ENCODE data around the gene MYOZ3. TPM values are rescaled to one million over a fixed set of nuclear protein-coding genes. Genes with fewer than 3 reads are reported as not detected.

MYOZ3 gene
- 1 to 10 TPM in 3 of 7 donors, under 1 TPM in 3, not detected in 1; 0.26 to 1.2 (median 0.81) TPM for total RNA-seq
- under 1 TPM; 0.04 to 0.32 (median 0.14) TPM for polyA plus RNA-seq
- long read RNA-seq, donor 1 = 0 reads
- long read RNA-seq, donor 2 = 0 reads

GRCh38 chr5:150661086-150661485 is at the start of gene MYOZ3:
MYOZ3 (plus strand) TSS chr5:150661251; CDS start chr5:150662942, 1,691 bp downstream.
- H3K4me1 ChIP-seq = peaks cover 4 to 19% (median 13%) of the 10 kb centered on the region in 6 donors
- H3K27ac ChIP-seq = no peak within 1 kb of the TSS
- H3K9me3 ChIP-seq = no peaks in the 10 kb centered on the region
- intact Hi-C loops (cut with DNase I; ENCODE audit: low total_unique reads) = no loop called here
- WGBS, 5 donors = 73 to 88% (median 81%) methylated on average over 7 of the region's 7 CpGs
- peaks cover 0 to 7% (median 0%) of the 10 kb centered on the region in 7 donors for H3K27me3 ChIP-seq (replicated peaks in 1 of 7)
- no peak for TF ChIP-seq CTCF (IDR thresholded peaks at IDR 0.05 in 8 of 11, conservative IDR thresholded peaks at IDR 0.05 in 3 of 11)
- no peak for TF ChIP-seq POLR2AphosphoS5 (IDR thresholded peaks at IDR 0.05)
- TF ChIP-seq POLR2A (IDR thresholded peaks at IDR 0.05) = no peak
- H3K36me3 ChIP-seq = no peaks in the 10 kb centered on the region
- no peak within 1 kb of the TSS for H3K4me3 ChIP-seq
- DNase-seq = no peak

GRCh38 chr5:150612405-150612804 is 48.6 kb upstream of the MYOZ3 start:
- TF ChIP-seq POLR2A (IDR thresholded peaks at IDR 0.05) = no peak
- no peak for TF ChIP-seq POLR2AphosphoS5 (IDR thresholded peaks at IDR 0.05)
- TF ChIP-seq CTCF (IDR thresholded peaks at IDR 0.05 in 8 of 11, conservative IDR thresholded peaks at IDR 0.05 in 3 of 11) = no peak
- DNase-seq = no peak
- Histone ChIP-seq H3K27me3 (replicated peaks in 1 of 7) (peaks cover 0 to 6% (median 0%) of the 10 kb centered on the region in 7 donors), H3K36me3 (no peaks in the 10 kb centered on the region), H3K4me3 (no peak overlapping the region), H3K9me3 (no peaks in the 10 kb centered on the region), H3K27ac (peak overlapping the region in 3 of 8 donors; percentile 27 to 45 (median 43)), H3K4me1 (peaks cover 19 to 78% (median 46%) of the 10 kb centered on the region in 6 donors)
- 68 to 85% (median 73%) methylated on average over 4 of the region's 4 CpGs for WGBS, 5 donors
- intact Hi-C loops (cut with DNase I; ENCODE audit: low total_unique reads) = no loop called here

GRCh38 chr5:150612905-150613670 is 48.0 kb upstream of the MYOZ3 start:
- Histone ChIP-seq H3K27ac (peak overlapping the region in 2 of 8 donors; percentile 43 to 45), H3K36me3 (no peaks in the 10 kb centered on the region), H3K4me3 (no peak overlapping the region), H3K27me3 (replicated peaks in 1 of 7) (peaks cover 0 to 6% (median 0%) of the 10 kb centered on the region in 7 donors), H3K9me3 (no peaks in the 10 kb centered on the region), H3K4me1 (peaks cover 22 to 84% (median 50%) of the 10 kb centered on the region in 6 donors)
- WGBS, 5 donors = 75 to 88% (median 79%) methylated on average over 4 of the region's 4 CpGs
- DNase-seq = no peak
- TF ChIP-seq CTCF (IDR thresholded peaks at IDR 0.05 in 8 of 11, conservative IDR thresholded peaks at IDR 0.05 in 3 of 11) (no peak), POLR2AphosphoS5 (IDR thresholded peaks at IDR 0.05) (no peak), POLR2A (IDR thresholded peaks at IDR 0.05) (no peak)
- intact Hi-C loops (cut with DNase I; ENCODE audit: low total_unique reads) = no loop called here

- intact Hi-C loops (cut with DNase I; ENCODE audit: low total_unique reads) = no loop called here
- H3K36me3 ChIP-seq = no peaks in the 10 kb centered on the region
- H3K4me1 ChIP-seq = peaks cover 29 to 95% (median 58%) of the 10 kb centered on the region in 6 donors
- H3K27ac ChIP-seq = peak overlapping the region in 5 of 8 donors; percentile 27 to 72 (median 63)
- H3K4me3 ChIP-seq = no peak overlapping the region
- DNase-seq = no peak
- TF ChIP-seq POLR2AphosphoS5 (IDR thresholded peaks at IDR 0.05) = peak in 1 of 3 donors; percentile 18
- no peak for TF ChIP-seq POLR2A (IDR thresholded peaks at IDR 0.05)
- WGBS, 5 donors = 70 to 84% (median 81%) methylated on average over 6 to 9 of the region's 9 CpGs
- H3K9me3 ChIP-seq = no peaks in the 10 kb centered on the region
- H3K27me3 ChIP-seq (replicated peaks in 1 of 7) = peaks cover 0 to 6% (median 0%) of the 10 kb centered on the region in 7 donors
Measured at GRCh38 chr5:150613991-150614660, 46.9 kb upstream of the MYOZ3 start.

All from spleen (tissue), 13 donors.